GM12801 (cell line): ENCODE results near the gene ALDH16A1.

ENCODE experiments used
- TF ChIP-seq, protein P1 (sequence below): IDR thresholded peaks from one replicate; pipeline ENCODE4 v1.5.1; 2011; ENCODE audit warnings: control low read depth; ENCODE audit not compliant: insufficient read length; ENCODE audit errors: extremely low read depth

Gene ALDH16A1

GRCh38 chr19:49413348-49413747, 39.7 kb upstream of the ALDH16A1 start:
- TF ChIP-seq, protein P1, sequence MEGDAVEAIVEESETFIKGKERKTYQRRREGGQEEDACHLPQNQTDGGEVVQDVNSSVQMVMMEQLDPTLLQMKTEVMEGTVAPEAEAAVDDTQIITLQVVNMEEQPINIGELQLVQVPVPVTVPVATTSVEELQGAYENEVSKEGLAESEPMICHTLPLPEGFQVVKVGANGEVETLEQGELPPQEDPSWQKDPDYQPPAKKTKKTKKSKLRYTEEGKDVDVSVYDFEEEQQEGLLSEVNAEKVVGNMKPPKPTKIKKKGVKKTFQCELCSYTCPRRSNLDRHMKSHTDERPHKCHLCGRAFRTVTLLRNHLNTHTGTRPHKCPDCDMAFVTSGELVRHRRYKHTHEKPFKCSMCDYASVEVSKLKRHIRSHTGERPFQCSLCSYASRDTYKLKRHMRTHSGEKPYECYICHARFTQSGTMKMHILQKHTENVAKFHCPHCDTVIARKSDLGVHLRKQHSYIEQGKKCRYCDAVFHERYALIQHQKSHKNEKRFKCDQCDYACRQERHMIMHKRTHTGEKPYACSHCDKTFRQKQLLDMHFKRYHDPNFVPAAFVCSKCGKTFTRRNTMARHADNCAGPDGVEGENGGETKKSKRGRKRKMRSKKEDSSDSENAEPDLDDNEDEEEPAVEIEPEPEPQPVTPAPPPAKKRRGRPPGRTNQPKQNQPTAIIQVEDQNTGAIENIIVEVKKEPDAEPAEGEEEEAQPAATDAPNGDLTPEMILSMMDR, result no peak

DNA sequence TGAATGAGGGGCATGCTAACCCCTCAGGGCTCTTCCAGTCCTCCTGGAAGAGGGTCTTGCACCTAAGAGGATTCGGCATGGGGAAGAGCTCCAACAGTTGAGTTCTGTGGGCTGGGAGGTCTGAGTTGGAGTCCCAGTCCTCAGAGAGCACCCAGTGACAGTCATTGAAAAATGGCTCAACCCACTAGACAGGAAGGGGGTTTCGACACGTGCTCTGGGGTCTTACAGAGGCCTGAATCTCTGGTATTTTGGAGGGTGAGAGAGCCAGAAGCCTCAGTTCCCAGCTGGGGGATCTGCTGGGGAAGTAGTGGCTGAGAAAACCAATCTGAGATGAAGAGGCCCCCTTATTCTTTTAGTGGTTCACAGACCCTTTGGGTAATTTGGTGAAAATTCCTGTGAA, 38.8 kb upstream of the ALDH16A1 start:
- TF ChIP-seq, protein P1, result no peak

GRCh38 chr19:49415102-49415809, 37.8 kb upstream of the ALDH16A1 start:
- TF ChIP-seq, protein P1, result no peak

DNA sequence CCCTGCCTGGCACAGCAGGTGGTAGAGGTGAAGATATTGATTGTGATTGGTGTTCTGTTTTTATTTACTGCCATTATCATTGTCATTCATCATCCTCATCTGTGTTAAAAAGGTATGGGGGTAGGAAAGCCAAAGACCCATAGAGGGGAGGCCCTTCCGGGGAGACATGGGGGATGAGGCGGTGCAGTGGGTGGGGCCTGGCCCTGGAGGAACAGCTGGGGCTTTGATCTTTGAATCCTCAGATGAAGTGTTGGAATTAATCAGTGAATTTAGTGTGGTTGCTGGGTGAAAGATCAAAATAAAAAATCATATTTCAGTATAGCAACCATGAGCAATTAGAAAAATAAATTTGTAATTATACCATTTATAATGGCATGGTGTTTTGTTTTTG, 37.2 kb upstream of the ALDH16A1 start:
- TF ChIP-seq, protein P1, result no peak

- TF ChIP-seq, protein P1, result no peak
These were observed 35.9 kb upstream of the ALDH16A1 start for GRCh38 chr19:49417088-49417487.

- TF ChIP-seq, protein P1, result no peak
These were observed 34.5 kb upstream of the ALDH16A1 start for GRCh38 chr19:49418511-49418910.

DNA sequence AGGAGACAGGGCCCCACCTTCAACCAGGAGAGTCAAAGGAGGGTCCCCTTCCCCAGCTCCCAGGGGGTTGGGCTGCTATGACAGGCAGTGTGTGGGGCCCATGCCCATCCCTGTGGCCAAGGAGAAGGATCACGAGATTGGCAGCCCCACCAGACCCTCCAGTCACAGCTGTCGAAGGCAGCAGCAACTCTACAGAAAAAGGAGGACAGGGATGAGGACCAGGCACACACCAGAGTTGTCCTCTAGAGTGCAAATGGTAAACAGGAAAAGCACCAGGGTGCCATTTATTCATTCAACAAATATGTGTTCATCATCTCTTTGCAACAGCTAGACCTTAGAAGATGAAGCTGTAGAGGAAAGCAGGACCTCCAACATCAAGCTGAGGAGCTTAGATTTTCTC, 33.9 kb upstream of the ALDH16A1 start:
- TF ChIP-seq, protein P1, result no peak
